H1 (cell line): ENCODE data around the gene CA10.

ENCODE experiments used
- JUN ChIP-seq: IDR thresholded peaks from 2 replicates; pipeline ENCODE4 v1.6.1; 2011; ENCODE audit warnings: low read depth, mild to moderate bottlenecking, improper control_type of control experiment, low read length
- TF ChIP-seq, protein P1 (sequence below), 3 experiments: IDR thresholded peaks; 1 replicate in 2 of 3; 2 replicates in 1 of 3; pipeline versions ENCODE4 v1.5.1 to v1.6.1; 2011; ENCODE audit warnings: low read length in 3 of 3, mild to moderate bottlenecking in 3 of 3, inconsistent platforms in 2 of 3, low read depth in 1 of 3, moderate library complexity in 1 of 3; ENCODE audit not compliant: insufficient read depth in 1 of 3; ENCODE audit errors: control extremely low read depth in 1 of 3
- TF ChIP-seq, protein P2 (sequence below): IDR thresholded peaks from 2 replicates; pipeline ENCODE4 v1.6.1; 2012; ENCODE audit warnings: inconsistent platforms

- no peak for TF ChIP-seq JUN
- TF ChIP-seq, protein P1, sequence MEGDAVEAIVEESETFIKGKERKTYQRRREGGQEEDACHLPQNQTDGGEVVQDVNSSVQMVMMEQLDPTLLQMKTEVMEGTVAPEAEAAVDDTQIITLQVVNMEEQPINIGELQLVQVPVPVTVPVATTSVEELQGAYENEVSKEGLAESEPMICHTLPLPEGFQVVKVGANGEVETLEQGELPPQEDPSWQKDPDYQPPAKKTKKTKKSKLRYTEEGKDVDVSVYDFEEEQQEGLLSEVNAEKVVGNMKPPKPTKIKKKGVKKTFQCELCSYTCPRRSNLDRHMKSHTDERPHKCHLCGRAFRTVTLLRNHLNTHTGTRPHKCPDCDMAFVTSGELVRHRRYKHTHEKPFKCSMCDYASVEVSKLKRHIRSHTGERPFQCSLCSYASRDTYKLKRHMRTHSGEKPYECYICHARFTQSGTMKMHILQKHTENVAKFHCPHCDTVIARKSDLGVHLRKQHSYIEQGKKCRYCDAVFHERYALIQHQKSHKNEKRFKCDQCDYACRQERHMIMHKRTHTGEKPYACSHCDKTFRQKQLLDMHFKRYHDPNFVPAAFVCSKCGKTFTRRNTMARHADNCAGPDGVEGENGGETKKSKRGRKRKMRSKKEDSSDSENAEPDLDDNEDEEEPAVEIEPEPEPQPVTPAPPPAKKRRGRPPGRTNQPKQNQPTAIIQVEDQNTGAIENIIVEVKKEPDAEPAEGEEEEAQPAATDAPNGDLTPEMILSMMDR (IDR thresholded peaks at IDR 0.05; ENCODE audit: control extremely low read depth in 1 of 3, insufficient read depth in 1 of 3, low read depth in 1 of 3, low read length in 3 of 3), result no peak
- TF ChIP-seq, protein P2, sequence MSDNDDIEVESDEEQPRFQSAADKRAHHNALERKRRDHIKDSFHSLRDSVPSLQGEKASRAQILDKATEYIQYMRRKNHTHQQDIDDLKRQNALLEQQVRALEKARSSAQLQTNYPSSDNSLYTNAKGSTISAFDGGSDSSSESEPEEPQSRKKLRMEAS, result no peak
Observed at GRCh38 chr17:51595826-51596398, 562.6 kb downstream of the CA10 start.
